GM12878 (cell line): ENCODE results near the gene CHKA. TPM values are rescaled to one million over a fixed set of nuclear protein-coding genes. Genes with fewer than 3 reads are reported as not detected.

Experiments
- ATAC-seq: fragments of 200-7000 bp; cut with Tn5 transposase; 3 replicates; pipeline ENCODE4 v1.9.1; 2020; ENCODE audit warnings: mild to moderate bottlenecking, moderate library complexity
- BruUV-seq: library from RNA; stranded (reverse); fragments of 400-500 nt; replicated peaks from 2 replicates; lab custom pipeline; 2021; lab: Mats Ljungman, UMichigan
- CTCF ChIA-PET: fragments of 300-600 bp; sonication (Branson Sonifier 250); formaldehyde crosslinking; extraction: SDS; loops from one replicate; lab custom pipeline; 2021; ENCODE audit warnings: inconsistent platforms; lab: Yijun Ruan, JAX
- POLR2A ChIA-PET: fragments of 350-600 bp; formaldehyde crosslinking; extraction: SDS; loops from one replicate; lab custom pipeline; 2021; ENCODE audit warnings: inconsistent platforms; lab: Charles Lee
- RAD21 ChIA-PET: fragments of 300-600 bp; sonication (Branson Sonifier 250); formaldehyde crosslinking; loops from one replicate; lab custom pipeline; 2023; ENCODE audit warnings: antibody characterized with exemption; ENCODE audit not compliant: unreplicated experiment; lab: Charles Lee
- SMC1A ChIA-PET: fragments of 300-600 bp; sonication (Branson Sonifier 250); formaldehyde crosslinking; loops from one replicate; lab custom pipeline; 2023; ENCODE audit not compliant: unreplicated experiment, uncharacterized antibody; lab: Charles Lee
- DNase-seq: peaks from one replicate; pipeline ENCODE4 v3.0.0-alpha.2; 2011; ENCODE audit warnings: low read depth, low spot score
- FAIRE-seq: peaks from 3 replicates; lab custom pipeline; 2011; peaks lifted over from hg19 to GRCh38; lab: Jason Lieb, UNC
- H2AFZ ChIP-seq: 2 replicates; pipeline ENCODE4 v1.6.0; 2011; ENCODE audit warnings: low read depth, low read length, control low read depth; ENCODE audit not compliant: control insufficient read depth
- H3K27ac ChIP-seq: 2 replicates; pipeline ENCODE4 v1.5.1; 2011; ENCODE audit warnings: control low read depth; ENCODE audit not compliant: control insufficient read depth, insufficient read depth
- H3K27me3 ChIP-seq, 2 experiments: replicated peaks in 1 of 2; 2 replicates each; pipeline versions ENCODE4 v1.6.0 to v1.6.1; 2011; ENCODE audit warnings: low read length in 1 of 2; ENCODE audit not compliant: control insufficient read depth in 2 of 2, insufficient read depth in 2 of 2
- H3K36me3 ChIP-seq, 2 experiments: 2 replicates each; pipeline ENCODE4 v1.5.1; 2011; ENCODE audit warnings: low read length in 1 of 2; ENCODE audit not compliant: control insufficient read depth in 2 of 2, insufficient read depth in 2 of 2
- H3K4me1 ChIP-seq: 2 replicates; pipeline ENCODE4 v1.6.1; 2011; ENCODE audit warnings: mild to moderate bottlenecking, low read length, moderate library complexity, mixed read lengths; ENCODE audit not compliant: control insufficient read depth, insufficient read depth
- H3K4me2 ChIP-seq: 2 replicates; pipeline ENCODE4 v1.6.0; 2011; ENCODE audit warnings: control low read depth; ENCODE audit not compliant: control insufficient read depth, insufficient read depth
- H3K4me3 ChIP-seq: fragments of 200-600 bp; sonication (generic); 2 replicates; pipeline ENCODE4 v1.5.1; 2016
- H3K79me2 ChIP-seq: 2 replicates; pipeline ENCODE4 v1.6.0; 2011; ENCODE audit warnings: low read length; ENCODE audit not compliant: control insufficient read depth, insufficient read depth
- H3K9ac ChIP-seq: 2 replicates; pipeline ENCODE4 v1.8.0; 2011; ENCODE audit warnings: low read length, control low read depth, mixed read lengths; ENCODE audit not compliant: control insufficient read depth, insufficient read depth
- H3K9me3 ChIP-seq: replicated peaks from 3 replicates; pipeline ENCODE4 v1.5.1; 2011; ENCODE audit warnings: mild to moderate bottlenecking, low read length; ENCODE audit not compliant: control insufficient read depth, insufficient read depth
- H4K20me1 ChIP-seq: 2 replicates; pipeline ENCODE4 v1.6.0; 2011; ENCODE audit not compliant: control insufficient read depth, insufficient read depth
- BACH1 ChIP-seq: fragments of 450-650 bp; IDR thresholded peaks from 2 replicates; pipeline ENCODE4 v1.6.1; 2017; ENCODE audit warnings: mild to moderate bottlenecking, borderline replicate concordance
- CHD4 ChIP-seq: fragments of 200-600 bp; sonication (generic); IDR thresholded peaks from 2 replicates; pipeline ENCODE4 v1.6.1; 2016; ENCODE audit warnings: mild to moderate bottlenecking
- EP300 ChIP-seq, 2 experiments: fragments of 150-350 bp in 1 of 2; IDR thresholded peaks; 2 replicates each; pipeline ENCODE4 v1.6.1; 2011 to 2012; ENCODE audit warnings: low read depth in 2 of 2, low read length in 2 of 2, borderline replicate concordance in 1 of 2, improper control_type of control experiment in 1 of 2, inconsistent platforms in 1 of 2; ENCODE audit not compliant: control insufficient read depth in 1 of 2
- ETV6 ChIP-seq, 2 experiments: fragments of 450-650 bp in 1 of 2; IDR thresholded peaks in 1 of 2; conservative IDR thresholded peaks in 1 of 2; 2 replicates each; pipeline ENCODE4 v1.6.1; 2014; ENCODE audit warnings: antibody characterized with exemption in 1 of 2, borderline replicate concordance in 1 of 2, low read depth in 1 of 2, mild to moderate bottlenecking in 1 of 2, moderate library complexity in 1 of 2
- EZH2 ChIP-seq: IDR thresholded peaks from 2 replicates; pipeline ENCODE4 v1.6.1; 2012; ENCODE audit warnings: low read depth, mild to moderate bottlenecking, control low read depth, inconsistent platforms, low read length, borderline replicate concordance; ENCODE audit not compliant: control insufficient read depth
- HCFC1 ChIP-seq: fragments of 150-350 bp; IDR thresholded peaks from 2 replicates; pipeline ENCODE4 v1.6.1; 2014; ENCODE audit warnings: low read length
- LARP7 ChIP-seq: fragments of 450-650 bp; IDR thresholded peaks from 2 replicates; pipeline ENCODE4 v1.6.1; 2017; ENCODE audit warnings: mild to moderate bottlenecking
- PML ChIP-seq: IDR thresholded peaks from 2 replicates; pipeline ENCODE4 v1.6.1; 2012; ENCODE audit warnings: low read length, inconsistent platforms
- POLR2A ChIP-seq: IDR thresholded peaks from 2 replicates; pipeline ENCODE4 v1.6.1; 2011; ENCODE audit warnings: low read depth, mild to moderate bottlenecking, low read length
- ZNF274 ChIP-seq: IDR thresholded peaks from one replicate; pipeline ENCODE4 v1.8.0; 2011; ENCODE audit not compliant: insufficient read length, insufficient read depth
- WGBS: methylation state at CpG from one replicate; pipeline ENCODE4 v1.1.6; 2016; ENCODE audit warnings: low lambda C conversion rate; ENCODE audit not compliant: insufficient replicate concordance, insufficient coverage; ENCODE audit errors: missing lambda C conversion rate; 5-methylcytosine and 5-hydroxymethylcytosine counted together
- in situ Hi-C: fragments of 300-500 bp; cut with MboI; formaldehyde crosslinking; loops from 9 replicates; pipeline ENCODE4 v1.14.3; 2018; ENCODE audit warnings: mixed read lengths
- intact Hi-C: fragments of 100-400 bp; cut with micrococcal nuclease; formaldehyde crosslinking; loops from one replicate; pipeline ENCODE4 v1.14.2; 2022; ENCODE audit not compliant: unreplicated experiment
- polyA plus RNA-seq, 11 experiments: library from polyadenylated mRNA; depleted of rRNA in 4 of 11; unstranded in 6 of 11; stranded (reverse) in 5 of 11; fragments of >200 nt; fragmentation: Nextera tagmentation in 4 of 11; fragmentation: Illumina TruSeq in 1 of 11; extraction: Ambion mirVana in 4 of 11; extraction: Trizol in 1 of 11; gene quantifications; 1 replicate in 1 of 11; 2 replicates in 10 of 11; pipeline versions ENCODE4 v1.2.1 to v1.2.3, GENCODE V29; 2011 to 2016; ENCODE audit warnings: inconsistent platforms in 2 of 11, missing spikeins in 2 of 11, low read depth in 1 of 11
- total RNA-seq, 4 experiments: library from RNA; depleted of rRNA in 3 of 4; stranded (reverse); fragments of >200 nt in 3 of 4; fragmentation: Illumina TruSeq in 1 of 4; extraction: Trizol in 1 of 4; gene quantifications; 2 replicates each; pipeline versions ENCODE4 v1.2.1 to v1.2.3, GENCODE V29; 2013 to 2021
- TF ChIP-seq, protein P1 (sequence below): fragments of 450-650 bp; IDR thresholded peaks from 2 replicates; pipeline ENCODE4 v1.6.1; 2014; ENCODE audit warnings: mild to moderate bottlenecking
- TF ChIP-seq, protein P2 (sequence below): fragments of 450-650 bp; IDR thresholded peaks from 2 replicates; pipeline ENCODE4 v1.6.1; 2017; ENCODE audit warnings: antibody characterized with exemption, mild to moderate bottlenecking, moderate library complexity

Gene CHKA
- total and polyA plus RNA-seq, 10 of the 15 experiments (the other 5 are each of a cell fraction or from before 2014, with no cell fraction given): 5.2 to 29.2 (median 21.2) TPM

DNA sequence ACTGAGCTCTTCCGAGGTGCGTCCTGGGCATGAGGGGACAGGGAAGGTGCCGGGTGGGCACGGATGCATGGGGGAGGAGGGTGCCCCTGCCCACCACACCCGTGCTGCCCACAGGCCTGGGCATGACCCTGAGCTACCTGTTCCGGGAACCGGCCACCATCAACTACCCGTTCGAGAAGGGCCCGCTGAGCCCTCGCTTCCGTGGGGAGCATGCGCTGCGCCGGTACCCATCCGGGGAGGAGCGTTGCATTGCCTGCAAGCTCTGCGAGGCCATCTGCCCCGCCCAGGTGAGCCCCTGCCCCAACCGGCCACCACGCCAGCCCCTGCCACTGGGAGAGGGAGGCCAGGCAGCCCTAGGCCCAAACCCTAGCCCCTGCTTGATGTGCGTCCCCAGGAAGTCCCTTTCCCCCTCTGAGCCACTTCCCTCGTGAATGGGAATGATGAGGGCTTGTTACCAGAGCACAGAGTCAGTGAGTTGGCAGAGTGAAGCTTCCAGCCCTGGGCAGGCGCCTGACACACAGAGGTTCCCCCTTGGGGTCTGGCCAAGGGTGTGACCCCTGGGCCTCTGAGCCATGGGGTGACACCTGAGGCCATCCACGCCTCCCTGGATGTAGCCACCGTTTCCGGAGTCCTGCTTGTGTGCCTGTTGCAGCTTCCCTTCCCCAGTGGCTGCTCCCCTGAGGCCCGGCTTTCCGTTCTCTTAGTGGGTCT, 88.0 kb downstream of the CHKA start:
- Histone ChIP-seq H3K4me2 (no peak overlapping the region), H4K20me1 (no peaks in the 10 kb centered on the region), H3K9me3 (no peaks in the 10 kb centered on the region), H3K4me3 (no peak overlapping the region), H3K79me2 (peaks cover 18% of the 10 kb centered on the region), H3K27me3 (no peaks in the 10 kb centered on the region), H3K4me1 (peaks cover 16% of the 10 kb centered on the region), H2AFZ (no peak overlapping the region), H3K9ac (no peak overlapping the region), H3K27ac (no peak overlapping the region), H3K36me3 (peaks cover 3 to 15% of the 10 kb centered on the region in 2 experiments; a peak in 3 of 4 replicates)
- TF ChIP-seq EP300 (IDR thresholded peaks at IDR 0.05; ENCODE audit: borderline replicate concordance in 1 of 2, control insufficient read depth in 1 of 2, low read depth in 2 of 2, low read length in 2 of 2) (no peak), ETV6 (conservative IDR thresholded peaks at IDR 0.05 in 1 of 2, IDR thresholded peaks at IDR 0.05 in 1 of 2; ENCODE audit: borderline replicate concordance in 1 of 2, low read depth in 1 of 2) (no peak), POLR2A (no peak)
- ChIA-PET RAD21 (no interaction called here), SMC1A (no interaction called here), POLR2A (no interaction called here), CTCF (no interaction called here)
- DNase-seq (no peak), ATAC-seq (no peak), FAIRE-seq (no peak)
- in situ Hi-C loops (no loop called here), intact Hi-C loops (loop anchor here (5.0 kb wide), 1 partner anchor 84 kb away; no protein-coding TSS in a partner anchor)
- BruUV-seq: no TSS peak
- WGBS: 96% methylated on average over 25 of the region's 29 CpGs

DNA sequence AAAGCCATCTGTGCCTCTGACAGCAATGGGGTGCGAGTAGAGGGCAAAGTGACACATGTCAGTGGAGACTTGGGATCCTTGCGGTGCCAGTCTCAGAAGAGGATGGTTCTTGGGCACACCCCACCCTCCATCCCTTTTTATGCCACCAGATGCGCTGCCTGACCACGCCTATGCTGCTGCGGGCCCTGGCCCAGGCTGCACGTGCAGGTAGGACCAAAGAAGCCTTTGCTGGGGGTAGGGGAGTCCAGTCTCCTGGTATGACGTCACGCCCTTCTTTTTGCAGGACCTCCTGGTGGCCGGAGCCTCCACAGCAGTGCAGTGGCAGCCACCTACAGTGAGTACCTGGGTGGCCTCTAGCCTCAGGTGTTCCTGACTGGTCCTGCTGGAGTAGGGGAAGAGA, 89.2 kb downstream of the CHKA start:
- Histone ChIP-seq H3K4me3 (peak overlapping the region; percentile 89; the same call in 1 of the 2 replicates), H3K79me2 (peaks cover 18% of the 10 kb centered on the region), H3K4me1 (peaks cover 14% of the 10 kb centered on the region), H3K9ac (peak overlapping the region; percentile 99), H4K20me1 (no peaks in the 10 kb centered on the region), H3K27ac (no peak overlapping the region), H3K9me3 (no peaks in the 10 kb centered on the region), H3K4me2 (peak overlapping the region; percentile 89), H3K36me3 (peaks cover 3 to 15% of the 10 kb centered on the region in 2 experiments; a peak in 3 of 4 replicates), H3K27me3 (no peaks in the 10 kb centered on the region), H2AFZ (no peak overlapping the region)
- in situ Hi-C loops: no loop called here
- POLR2A ChIA-PET: no interaction called here
- RAD21 ChIA-PET: no interaction called here
- SMC1A ChIA-PET: interaction anchor here (1.0 kb wide), 1 partner anchor 45 kb away, joined by 4 read pairs; no protein-coding TSS in a partner anchor
- no TSS peak for BruUV-seq
- DNase-seq (no peak), FAIRE-seq (no peak), ATAC-seq (no peak)
- CTCF ChIA-PET: interaction anchor here (1.7 to 1.8 kb wide), 2 partner anchors 9 to 22 kb away, joined by 3 to 4 read pairs; partner anchors contain the start of gene ALDH3B1
- 87% methylated on average over 9 of the region's 9 CpGs for WGBS
- intact Hi-C loops: loop anchor here (5.0 kb wide), 1 partner anchor 85 kb away; no protein-coding TSS in a partner anchor
- no peak for TF ChIP-seq PML
- TF ChIP-seq LARP7: no peak
- TF ChIP-seq, protein P1, sequence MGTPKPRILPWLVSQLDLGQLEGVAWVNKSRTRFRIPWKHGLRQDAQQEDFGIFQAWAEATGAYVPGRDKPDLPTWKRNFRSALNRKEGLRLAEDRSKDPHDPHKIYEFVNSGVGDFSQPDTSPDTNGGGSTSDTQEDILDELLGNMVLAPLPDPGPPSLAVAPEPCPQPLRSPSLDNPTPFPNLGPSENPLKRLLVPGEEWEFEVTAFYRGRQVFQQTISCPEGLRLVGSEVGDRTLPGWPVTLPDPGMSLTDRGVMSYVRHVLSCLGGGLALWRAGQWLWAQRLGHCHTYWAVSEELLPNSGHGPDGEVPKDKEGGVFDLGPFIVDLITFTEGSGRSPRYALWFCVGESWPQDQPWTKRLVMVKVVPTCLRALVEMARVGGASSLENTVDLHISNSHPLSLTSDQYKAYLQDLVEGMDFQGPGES: no peak
- TF ChIP-seq HCFC1: no peak
- no peak for TF ChIP-seq EZH2
- no peak for TF ChIP-seq ZNF274
- TF ChIP-seq BACH1: no peak
- TF ChIP-seq CHD4: no peak
- TF ChIP-seq, protein P2, sequence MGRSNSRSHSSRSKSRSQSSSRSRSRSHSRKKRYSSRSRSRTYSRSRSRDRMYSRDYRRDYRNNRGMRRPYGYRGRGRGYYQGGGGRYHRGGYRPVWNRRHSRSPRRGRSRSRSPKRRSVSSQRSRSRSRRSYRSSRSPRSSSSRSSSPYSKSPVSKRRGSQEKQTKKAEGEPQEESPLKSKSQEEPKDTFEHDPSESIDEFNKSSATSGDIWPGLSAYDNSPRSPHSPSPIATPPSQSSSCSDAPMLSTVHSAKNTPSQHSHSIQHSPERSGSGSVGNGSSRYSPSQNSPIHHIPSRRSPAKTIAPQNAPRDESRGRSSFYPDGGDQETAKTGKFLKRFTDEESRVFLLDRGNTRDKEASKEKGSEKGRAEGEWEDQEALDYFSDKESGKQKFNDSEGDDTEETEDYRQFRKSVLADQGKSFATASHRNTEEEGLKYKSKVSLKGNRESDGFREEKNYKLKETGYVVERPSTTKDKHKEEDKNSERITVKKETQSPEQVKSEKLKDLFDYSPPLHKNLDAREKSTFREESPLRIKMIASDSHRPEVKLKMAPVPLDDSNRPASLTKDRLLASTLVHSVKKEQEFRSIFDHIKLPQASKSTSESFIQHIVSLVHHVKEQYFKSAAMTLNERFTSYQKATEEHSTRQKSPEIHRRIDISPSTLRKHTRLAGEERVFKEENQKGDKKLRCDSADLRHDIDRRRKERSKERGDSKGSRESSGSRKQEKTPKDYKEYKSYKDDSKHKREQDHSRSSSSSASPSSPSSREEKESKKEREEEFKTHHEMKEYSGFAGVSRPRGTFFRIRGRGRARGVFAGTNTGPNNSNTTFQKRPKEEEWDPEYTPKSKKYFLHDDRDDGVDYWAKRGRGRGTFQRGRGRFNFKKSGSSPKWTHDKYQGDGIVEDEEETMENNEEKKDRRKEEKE: no peak
